GM21526 (cell line): Measurements from ENCODE around the gene USP13.
"Not testable (repeated sequence)": the region's sequence is repeated elsewhere in the genome, so short reads cannot be mapped to it uniquely, and the experiment has no call there.

Experiments used
- ATAC-seq: cut with Tn5 transposase; IDR thresholded peaks from one replicate; pipeline ENCODE4 v1.9.1; 2021; ENCODE audit warnings: moderate library complexity; ENCODE audit not compliant: unreplicated experiment, low FRiP score

USP13 gene

GRCh38 chr3:179652447-179653095, at the start of gene USP13:
USP13 (plus strand) TSS chr3:179653040; CDS start chr3:179653226, 186 bp downstream.
- peak; percentile 53 for ATAC-seq

- ATAC-seq, result no peak
Observed at GRCh38 chr3:179603321-179603720, 49.5 kb upstream of the USP13 start.

GRCh38 chr3:179603831-179604230, 49.0 kb upstream of the USP13 start:
- no peak for ATAC-seq

- ATAC-seq, result peak; percentile 94
Observed at GRCh38 chr3:179604321-179605078, 48.3 kb upstream of the USP13 start, which contains the start of the genes MRPL47 and NDUFB5. MRPL47 (minus strand) TSS chr3:179604638; CDS start chr3:179604624, 14 bp downstream. NDUFB5 (plus strand) TSS chr3:179604794; CDS start chr3:179604816, 22 bp downstream.

GRCh38 chr3:179606534-179607085, 46.2 kb upstream of the USP13 start:
- no peak for ATAC-seq

- ATAC-seq, result peak; percentile 56
Observed at GRCh38 chr3:179608931-179609720, 43.7 kb upstream of the USP13 start.

GRCh38 chr3:179610066-179610465, 42.8 kb upstream of the USP13 start:
- no peak for ATAC-seq

- no peak for ATAC-seq
Observed at GRCh38 chr3:179613807-179614206, 39.0 kb upstream of the USP13 start.

GRCh38 chr3:179615458-179616173, 37.2 kb upstream of the USP13 start:
- ATAC-seq, result no peak

- no peak for ATAC-seq
Observed at GRCh38 chr3:179622023-179622422, 30.8 kb upstream of the USP13 start.

GRCh38 chr3:179624451-179624850, 28.4 kb upstream of the USP13 start:
- ATAC-seq, result no peak

- no peak for ATAC-seq
Observed at GRCh38 chr3:179630753-179631451, 21.9 kb upstream of the USP13 start.

GRCh38 chr3:179640469-179640868, 12.4 kb upstream of the USP13 start:
- ATAC-seq, result no peak

- ATAC-seq, result no peak
Observed at GRCh38 chr3:179642871-179643270, 10.0 kb upstream of the USP13 start.

GRCh38 chr3:179643837-179644236, 9.0 kb upstream of the USP13 start:
- not testable (repeated sequence) for ATAC-seq

- no peak for ATAC-seq
Observed at GRCh38 chr3:179646177-179646576, 6.7 kb upstream of the USP13 start.

- ATAC-seq, result no peak
Observed at GRCh38 chr3:179651687-179652446, 973 bp upstream of the USP13 start.

GRCh38 chr3:179653096-179653797, 407 bp downstream of the USP13 start:
- peak; percentile 57 for ATAC-seq
